HFFc6 (cell line): ENCODE measurements around the gene FNDC3A. TPM values are rescaled to one million over a fixed set of nuclear protein-coding genes. Genes with fewer than 3 reads are reported as not detected.

Experiments used
- DNase-seq: peaks from one replicate; pipeline ENCODE4 v3.0.0-alpha.2; 2018
- H3K27ac Mint-ChIP-seq: 2 replicates; pipeline ENCODE4 v1.8.0; 2020; ENCODE audit warnings: mild to moderate bottlenecking, mixed read lengths
- H3K27me3 Mint-ChIP-seq: 2 replicates; pipeline ENCODE4 v1.8.0; 2021; ENCODE audit warnings: mild to moderate bottlenecking, moderate library complexity, mixed read lengths; ENCODE audit not compliant: insufficient read depth
- H3K36me3 Mint-ChIP-seq: 2 replicates; pipeline ENCODE4 v1.8.0; 2021; ENCODE audit warnings: low read depth, mixed read lengths
- H3K4me1 Mint-ChIP-seq: 2 replicates; pipeline ENCODE4 v1.8.0; 2020; ENCODE audit warnings: low read depth, mixed read lengths
- H3K4me3 Mint-ChIP-seq: 2 replicates; pipeline ENCODE4 v1.8.0; 2020; ENCODE audit warnings: mild to moderate bottlenecking, moderate library complexity, mixed read lengths
- H3K9me3 Mint-ChIP-seq: 2 replicates; pipeline ENCODE4 v1.8.0; 2020; ENCODE audit warnings: mild to moderate bottlenecking, mixed read lengths
- CTCF ChIP-seq: fragments of 200-600 bp; sonication (generic); IDR thresholded peaks from 2 replicates; pipeline ENCODE4 v1.5.0; 2021; ENCODE audit warnings: antibody characterized with exemption, mild to moderate bottlenecking
- total RNA-seq, 6 experiments: library from RNA; stranded (reverse); fragmentation: NEBNext Ultra II Directional; extraction: Animal tissue kit (Norgen Biotek cat#: 25700); gene quantifications; 2 replicates in 1 of 6; 3 replicates in 5 of 6; pipeline ENCODE4 v1.2.3, GENCODE V29; 2021

Gene FNDC3A
- total RNA-seq, 6 experiments from 2014 or later, result 60.3 to 73.8 (median 67.9) TPM

GRCh38 chr13:48942131-48942530 is 33.6 kb upstream of the FNDC3A start:
- TF ChIP-seq CTCF, result peak; percentile 12; the same call in 1 of the 2 replicates
- Mint-ChIP-seq H3K27me3 (peaks cover 1% of the 10 kb centered on the region), H3K4me3 (no peak overlapping the region), H3K9me3 (no peaks in the 10 kb centered on the region), H3K36me3 (no peaks in the 10 kb centered on the region), H3K27ac (no peak overlapping the region), H3K4me1 (peaks cover 6% of the 10 kb centered on the region; the same call in 1 of the 2 replicates)
- peak; percentile 48 for DNase-seq

DNA sequence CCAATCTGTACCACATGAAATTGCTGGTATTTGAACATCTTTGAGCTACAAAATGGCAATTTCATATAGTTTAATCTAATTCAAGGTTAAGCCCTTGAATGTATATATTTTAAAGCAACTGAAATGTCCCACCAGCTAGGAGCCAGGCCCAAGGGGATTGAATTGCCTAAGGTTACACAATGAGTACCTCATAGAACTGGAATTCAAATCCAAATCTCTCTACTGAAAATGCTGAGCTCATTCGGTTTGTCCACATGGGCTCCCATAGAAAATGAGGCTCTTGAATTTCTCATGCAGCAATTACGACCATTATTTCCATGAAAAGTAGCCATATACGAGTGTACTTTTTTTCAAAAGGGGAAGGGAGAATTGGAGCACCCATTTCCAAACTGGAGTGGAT is 31.5 kb upstream of the FNDC3A start:
- no peak overlapping the region for H3K4me3 Mint-ChIP-seq
- H3K36me3 Mint-ChIP-seq, result no peaks in the 10 kb centered on the region
- H3K9me3 Mint-ChIP-seq, result no peaks in the 10 kb centered on the region
- H3K27me3 Mint-ChIP-seq, result peaks cover 6% of the 10 kb centered on the region
- no peak for DNase-seq
- H3K4me1 Mint-ChIP-seq, result peaks cover 6% of the 10 kb centered on the region; the same call in 1 of the 2 replicates
- TF ChIP-seq CTCF, result no peak
- H3K27ac Mint-ChIP-seq, result no peak overlapping the region

DNA sequence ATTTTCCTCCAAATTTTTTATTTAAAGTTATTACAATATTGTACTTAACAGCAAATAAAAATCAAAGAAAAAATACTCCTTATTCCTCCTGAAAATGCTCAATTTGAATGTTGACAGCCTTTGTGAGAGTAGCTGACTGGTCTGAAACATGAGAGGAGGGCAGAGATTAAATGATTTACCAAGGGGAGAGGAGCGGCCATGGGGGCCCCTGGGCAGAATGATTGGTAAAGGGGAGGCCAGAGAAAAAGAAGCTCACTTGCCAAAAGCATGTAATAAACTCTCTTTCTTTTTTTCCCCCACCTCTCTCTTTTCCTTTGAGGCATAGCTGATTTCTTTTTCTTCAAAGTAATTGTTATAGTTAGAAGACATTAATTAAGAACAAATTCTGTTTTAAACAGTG is 30.1 kb upstream of the FNDC3A start:
- Mint-ChIP-seq H3K4me3 (no peak overlapping the region), H3K27ac (no peak overlapping the region), H3K27me3 (peaks cover 6% of the 10 kb centered on the region), H3K9me3 (no peaks in the 10 kb centered on the region), H3K4me1 (peaks cover 6% of the 10 kb centered on the region; the same call in 1 of the 2 replicates), H3K36me3 (no peaks in the 10 kb centered on the region)
- no peak for TF ChIP-seq CTCF
- DNase-seq, result no peak

DNA sequence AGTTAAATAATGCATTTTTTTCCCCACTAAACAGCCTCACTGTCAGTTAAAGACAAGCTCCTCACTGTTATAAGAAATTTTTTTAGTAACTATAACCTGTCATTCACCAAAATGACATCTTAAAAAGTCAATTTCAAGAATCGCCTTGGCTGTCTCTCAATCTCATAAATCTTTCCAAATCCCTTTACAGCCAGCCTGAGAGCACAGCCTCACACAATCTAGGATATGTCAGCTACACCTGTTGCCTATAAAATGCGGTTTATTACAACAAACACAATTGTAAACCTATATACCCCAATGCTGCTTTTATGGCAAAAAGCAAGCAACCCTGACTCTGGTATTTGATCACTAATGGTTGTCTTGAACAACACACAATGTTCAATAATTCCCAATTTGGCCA is 29.5 kb upstream of the FNDC3A start:
- no peak for DNase-seq
- Mint-ChIP-seq H3K27me3 (peaks cover 6% of the 10 kb centered on the region), H3K9me3 (no peaks in the 10 kb centered on the region), H3K4me3 (no peak overlapping the region), H3K4me1 (peaks cover 6% of the 10 kb centered on the region; the same call in 1 of the 2 replicates), H3K27ac (no peak overlapping the region), H3K36me3 (no peaks in the 10 kb centered on the region)
- no peak for TF ChIP-seq CTCF

- H3K4me3 Mint-ChIP-seq, result no peak overlapping the region
- TF ChIP-seq CTCF, result no peak
- peaks cover 14% of the 10 kb centered on the region for H3K4me1 Mint-ChIP-seq
- H3K36me3 Mint-ChIP-seq, result no peaks in the 10 kb centered on the region
- no peaks in the 10 kb centered on the region for H3K9me3 Mint-ChIP-seq
- H3K27ac Mint-ChIP-seq, result no peak overlapping the region
- no peak for DNase-seq
- peaks cover 6% of the 10 kb centered on the region for H3K27me3 Mint-ChIP-seq
Observed at GRCh38 chr13:48949566-48950500, 25.9 kb upstream of the FNDC3A start.
